D341Med (cell line): ENCODE data around the gene NLGN1.
"Not testable (repeated sequence)": the region's sequence is repeated elsewhere in the genome, so short reads cannot be mapped to it uniquely, and the experiment has no call there.

Source experiments
- DNase-seq: peaks from one replicate; pipeline ENCODE4 v3.0.0; 2012; ENCODE audit warnings: low spot score

Gene NLGN1

DNA sequence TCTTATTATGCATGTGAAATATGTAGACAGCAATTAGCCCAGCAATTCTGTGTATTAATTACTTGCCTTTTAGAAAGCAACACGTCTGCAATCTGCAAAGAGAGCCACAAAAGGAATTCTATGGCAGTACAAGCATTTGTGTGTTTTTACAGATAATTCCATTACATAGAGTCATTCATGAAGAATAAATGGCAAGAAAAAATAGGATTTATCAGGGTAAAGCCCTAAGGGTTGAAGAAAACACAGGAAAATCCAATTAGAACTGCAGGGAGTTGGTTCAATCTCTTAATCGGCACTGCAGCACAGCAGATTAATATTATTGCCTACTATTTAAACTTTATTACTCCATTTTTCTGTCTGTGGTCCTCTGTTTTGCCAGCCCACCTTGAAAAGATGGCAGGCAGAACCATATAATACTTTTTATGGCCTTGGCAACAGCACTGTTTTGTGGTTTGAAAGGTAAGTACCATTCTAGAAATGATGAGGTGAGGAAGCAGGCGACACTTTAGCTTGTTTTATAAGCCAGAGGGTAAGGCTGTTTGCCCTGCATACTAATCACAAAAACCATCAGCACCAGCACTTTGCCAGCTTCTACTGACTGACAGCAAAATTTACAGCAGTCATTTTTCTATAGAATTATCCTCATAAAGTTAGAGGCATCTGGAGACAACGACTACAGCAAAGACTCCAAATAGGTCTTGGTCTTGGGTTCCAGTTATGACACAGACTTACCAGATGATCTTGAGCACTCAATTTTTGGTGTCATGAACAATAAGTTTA, 823.4 kb downstream of the NLGN1 start:
- no peak for DNase-seq

DNA sequence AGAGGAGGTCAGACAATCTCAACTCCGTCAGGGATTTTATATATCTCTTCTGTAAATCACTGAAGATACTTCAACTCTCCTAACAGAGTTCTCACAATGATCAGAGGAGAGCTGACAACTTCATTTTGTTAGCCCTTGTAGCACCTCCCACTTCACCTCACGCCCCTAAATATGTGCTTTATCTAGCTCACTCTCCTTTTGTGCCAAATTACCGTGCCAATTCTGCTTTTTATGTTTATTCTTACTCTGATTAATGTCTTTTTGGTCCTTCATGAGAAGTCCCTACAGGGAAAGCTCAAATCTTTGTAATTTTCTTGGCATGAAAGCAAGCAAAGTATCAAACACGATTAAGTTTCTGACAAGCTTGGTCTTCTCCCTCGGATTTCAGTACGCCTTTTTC, 825.5 kb downstream of the NLGN1 start:
- no peak for DNase-seq

DNA sequence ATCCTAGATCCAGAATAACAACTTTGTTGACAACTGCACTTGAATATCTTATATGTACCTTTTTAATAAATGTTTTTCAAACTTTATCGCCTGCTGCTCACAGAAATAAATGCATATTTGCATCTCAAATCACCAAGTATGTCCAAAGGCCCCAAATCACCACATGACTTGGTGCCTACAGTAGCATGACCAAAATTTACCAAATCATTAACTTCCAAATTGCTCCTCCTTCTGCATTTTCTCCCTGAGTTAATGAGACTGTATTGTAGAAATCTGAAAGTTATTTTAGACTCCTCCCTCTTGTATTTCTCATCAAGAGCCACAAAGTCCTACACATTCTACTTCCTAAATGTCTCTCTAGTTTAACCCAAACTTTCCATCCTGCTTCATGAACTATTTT, 826.1 kb downstream of the NLGN1 start:
- DNase-seq = no peak

DNA sequence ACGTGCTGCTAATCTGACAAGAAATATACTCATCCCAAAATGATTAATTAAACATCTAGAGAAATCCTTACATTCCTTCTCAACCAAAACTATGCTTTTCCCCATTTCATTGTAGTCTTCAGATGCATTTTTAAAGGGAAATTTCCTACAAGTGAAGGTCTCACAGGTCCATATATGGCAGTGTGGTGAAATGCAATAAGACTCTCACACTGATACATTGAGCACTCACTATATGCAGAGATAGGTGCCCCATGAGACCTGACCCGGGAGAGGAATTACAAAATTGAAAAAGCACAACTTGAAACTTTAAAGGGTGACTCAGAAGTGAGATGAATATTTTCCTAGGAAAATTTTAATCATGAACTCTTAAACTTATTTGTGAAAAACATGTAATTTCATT, 832.4 kb downstream of the NLGN1 start:
- DNase-seq = no peak

DNA sequence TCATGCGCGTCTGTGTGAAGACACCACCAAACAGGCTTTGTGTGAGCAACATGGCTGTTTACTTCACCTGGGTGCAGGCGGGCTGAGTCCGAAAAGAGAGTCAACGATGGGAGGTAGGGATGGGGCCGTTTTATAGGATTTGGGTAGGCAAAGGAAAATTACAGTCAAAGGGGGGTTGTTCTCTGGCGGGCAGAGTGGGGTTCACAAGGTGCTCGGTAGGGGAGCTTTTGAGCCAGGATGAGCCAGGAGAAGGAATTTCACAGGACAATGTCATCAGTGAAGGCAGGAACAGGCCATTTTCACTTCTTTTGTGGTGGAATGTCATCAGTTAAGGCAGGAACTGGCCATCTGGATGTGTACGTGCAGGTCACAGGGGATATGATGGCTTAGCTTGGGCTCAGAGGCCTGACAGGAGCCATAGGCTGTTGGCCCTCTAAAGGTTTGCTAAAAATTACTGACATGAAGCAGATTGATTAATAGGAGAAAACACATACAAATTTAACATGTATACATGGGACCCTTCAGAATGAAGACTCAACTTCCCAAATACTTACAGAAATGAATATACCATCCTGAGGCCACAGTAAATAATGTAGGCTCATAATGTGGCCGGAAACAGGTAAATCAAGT, 834.6 kb downstream of the NLGN1 start:
- DNase-seq = not testable (repeated sequence)

DNA sequence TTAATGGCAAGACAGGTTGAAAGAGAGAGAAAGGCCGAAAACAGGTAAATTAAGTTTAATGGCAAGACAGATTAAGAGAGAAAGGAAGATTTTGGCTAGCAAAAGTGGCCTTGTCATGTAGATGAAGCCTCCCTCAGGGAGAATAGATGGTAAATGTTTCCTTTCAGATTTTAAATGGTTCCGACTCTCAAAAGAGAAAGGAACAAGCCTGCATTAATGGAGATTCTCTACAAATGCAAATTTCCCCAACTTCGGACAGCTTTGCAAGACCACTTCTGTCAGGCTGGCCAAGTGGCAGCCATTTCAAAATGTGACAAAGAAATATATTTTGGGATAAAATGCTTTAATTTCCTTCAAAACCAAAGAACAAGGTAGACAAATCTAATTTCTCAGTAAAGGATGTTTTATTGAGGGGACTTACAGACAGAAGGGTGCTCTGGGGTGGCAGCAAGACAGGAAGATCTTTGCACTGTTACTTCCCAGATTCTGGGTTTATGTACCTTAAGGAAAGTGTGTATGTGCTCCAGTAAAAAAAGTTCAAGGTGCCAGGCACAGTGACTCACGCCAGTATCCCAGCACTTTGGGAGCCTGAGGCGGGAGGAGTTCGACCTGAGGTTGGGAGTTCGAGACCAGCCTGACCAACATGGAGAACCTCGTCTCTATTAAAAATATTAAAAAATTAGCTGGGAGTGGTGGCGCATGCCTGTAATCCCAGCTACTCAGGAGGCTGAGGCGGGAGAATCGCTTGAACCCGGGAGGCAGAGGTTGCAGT, 835.3 kb downstream of the NLGN1 start:
- DNase-seq = no peak

DNA sequence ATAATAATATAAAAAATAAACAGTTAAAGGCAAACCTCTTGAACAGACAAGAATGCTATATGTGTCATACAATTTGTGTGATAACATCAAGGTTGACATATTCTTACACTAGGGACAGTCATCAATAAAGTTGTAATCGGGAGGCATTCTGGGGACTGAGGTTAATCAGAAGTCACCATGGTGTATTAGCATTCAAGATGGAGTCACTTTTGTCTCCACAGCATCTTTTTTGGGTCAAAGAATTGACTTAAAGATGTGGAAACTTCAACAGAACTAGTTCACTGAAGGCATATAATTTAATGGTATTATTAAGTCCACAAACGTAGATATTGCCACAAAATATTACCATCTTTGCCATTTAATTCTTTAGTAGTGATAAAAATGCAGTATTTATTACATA, 836.0 kb downstream of the NLGN1 start:
- no peak for DNase-seq

DNA sequence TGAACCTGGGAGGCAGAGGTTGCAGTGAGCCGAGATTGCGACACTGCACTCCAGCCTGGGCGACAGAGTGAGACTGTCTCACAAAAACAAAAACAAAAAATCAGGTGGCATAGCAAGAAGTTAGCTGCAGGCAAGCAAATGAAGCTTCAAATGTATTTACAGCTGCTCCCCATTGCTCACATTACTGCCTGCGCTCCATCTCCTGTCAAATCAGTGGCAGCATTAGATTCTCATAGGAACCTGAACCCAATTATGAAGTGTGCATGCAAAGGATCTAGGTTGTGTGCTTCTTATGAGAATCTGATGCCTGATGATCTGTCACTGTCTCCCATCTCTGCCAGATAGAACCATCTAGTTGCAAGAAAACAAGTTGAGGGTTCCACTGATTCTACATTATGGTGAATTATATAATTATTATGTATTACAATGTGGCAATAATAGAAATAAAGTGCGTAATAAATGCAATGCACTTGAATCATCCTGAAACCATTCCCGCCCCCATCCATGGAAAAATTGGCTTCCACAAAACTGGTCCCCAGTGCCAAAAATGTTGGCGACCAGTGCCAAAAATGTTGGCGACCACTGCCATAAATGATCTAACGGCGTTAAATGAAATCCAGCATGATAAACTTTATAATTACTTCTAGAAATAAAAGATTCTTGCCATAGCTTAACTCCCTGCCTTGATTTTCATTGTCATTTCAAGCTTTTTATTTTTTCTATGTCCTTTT, 844.9 kb downstream of the NLGN1 start:
- no peak for DNase-seq

DNA sequence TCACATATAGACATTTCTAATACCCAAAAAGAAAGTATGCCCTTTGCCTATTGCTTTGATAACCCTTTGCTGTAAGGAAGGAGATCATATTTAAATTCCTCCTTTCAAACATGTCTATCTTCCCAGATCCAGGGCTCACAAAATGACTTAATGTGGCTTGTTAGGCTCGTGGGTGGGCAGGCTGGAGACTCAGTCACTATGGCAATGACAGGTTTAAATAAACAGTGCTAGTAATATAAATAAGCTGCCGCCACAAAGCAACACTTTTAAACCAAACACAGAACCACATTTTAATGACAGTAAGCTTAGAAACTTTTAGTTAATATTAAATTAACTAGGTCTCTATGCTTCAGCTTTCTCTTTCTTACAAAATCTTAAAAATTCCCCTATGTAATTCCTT, 845.6 kb downstream of the NLGN1 start:
- no peak for DNase-seq

DNA sequence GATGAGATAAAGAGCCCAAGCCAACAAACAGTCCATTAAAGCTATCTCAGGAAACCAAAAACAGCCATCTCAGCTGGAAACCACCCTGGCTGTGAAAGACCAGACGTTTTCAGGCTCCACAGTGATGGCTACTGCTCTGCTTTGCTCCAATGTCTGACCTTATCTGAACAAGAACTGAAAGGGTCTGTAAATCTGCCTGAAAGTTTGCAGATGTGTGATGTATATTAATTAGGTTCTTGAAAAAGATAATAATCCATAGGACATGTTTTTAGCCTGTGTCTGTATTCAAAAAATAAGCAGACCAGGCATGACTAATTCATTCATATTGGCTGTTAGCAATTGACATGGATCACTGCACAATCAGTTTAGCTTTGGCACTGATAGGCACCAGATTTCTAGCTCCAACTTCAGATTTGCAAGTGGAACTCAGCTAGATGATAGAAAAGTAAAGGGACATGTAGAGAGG, 850.2 kb downstream of the NLGN1 start:
- no peak for DNase-seq

DNA sequence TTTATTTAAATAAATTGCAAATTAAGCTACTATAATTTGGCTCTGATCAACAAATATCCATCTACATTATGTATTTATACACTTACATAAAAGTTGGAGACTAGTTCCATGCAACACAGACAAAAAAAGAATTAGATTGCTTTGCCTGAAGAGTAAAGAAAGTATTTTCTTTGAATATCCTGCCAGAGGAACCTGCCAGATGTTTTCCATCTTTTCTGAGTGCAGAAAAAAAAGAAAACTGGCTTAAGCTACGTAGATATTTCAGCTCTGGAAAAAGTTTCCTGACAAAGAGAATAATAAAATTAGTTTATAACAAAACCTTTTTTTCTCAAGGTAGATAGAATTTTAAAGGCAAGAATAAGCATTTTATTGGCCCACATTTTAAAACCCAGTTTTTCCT, 854.1 kb downstream of the NLGN1 start:
- no peak for DNase-seq

DNA sequence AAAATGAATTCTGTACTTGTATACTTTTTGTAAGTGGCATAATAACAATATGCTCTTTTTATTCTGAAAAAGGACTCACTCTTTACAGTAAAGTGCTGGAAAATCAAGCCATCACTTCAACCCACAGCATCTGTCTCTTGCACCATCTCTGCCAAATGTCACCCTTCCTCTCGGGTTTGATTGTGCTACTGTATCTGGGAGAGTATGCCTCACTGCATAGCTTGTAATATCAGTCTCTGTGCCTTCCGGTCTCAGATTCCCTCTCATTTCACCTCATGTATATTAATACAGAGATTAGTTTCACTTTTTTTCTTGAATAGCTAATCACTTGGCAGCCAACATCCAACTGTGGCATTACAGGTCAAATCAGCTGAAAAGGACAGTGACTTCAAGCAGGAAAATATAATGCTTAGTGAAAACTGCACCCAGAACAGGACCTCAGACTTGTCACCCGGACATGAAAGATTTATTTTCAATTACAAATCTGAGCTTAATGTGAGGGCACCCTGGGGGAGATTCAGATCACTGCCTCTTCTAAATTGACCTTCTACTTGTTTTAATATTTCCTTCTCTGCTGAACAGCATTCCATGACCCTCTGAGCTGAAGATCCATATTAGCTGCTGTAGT, 855.8 kb downstream of the NLGN1 start:
- no peak for DNase-seq

DNA sequence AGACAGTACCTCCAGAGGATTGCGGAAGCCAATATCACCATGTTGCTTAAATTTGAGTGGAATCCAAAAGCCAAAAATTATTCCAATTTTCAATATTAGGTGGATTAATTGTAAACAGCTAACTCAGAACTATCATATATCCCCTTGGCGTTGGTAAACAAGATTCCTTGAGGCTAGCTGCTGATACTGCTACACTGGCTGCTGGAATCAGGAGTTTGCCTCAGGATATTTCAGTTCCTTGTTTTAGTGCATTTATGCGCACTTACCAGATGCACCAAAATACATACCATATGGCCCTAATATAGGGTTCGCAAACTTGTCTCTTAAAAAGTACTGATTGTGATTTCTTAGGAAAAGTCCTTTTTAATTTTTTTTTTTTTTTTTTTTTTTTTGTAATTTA, 856.4 kb downstream of the NLGN1 start:
- no peak for DNase-seq

DNA sequence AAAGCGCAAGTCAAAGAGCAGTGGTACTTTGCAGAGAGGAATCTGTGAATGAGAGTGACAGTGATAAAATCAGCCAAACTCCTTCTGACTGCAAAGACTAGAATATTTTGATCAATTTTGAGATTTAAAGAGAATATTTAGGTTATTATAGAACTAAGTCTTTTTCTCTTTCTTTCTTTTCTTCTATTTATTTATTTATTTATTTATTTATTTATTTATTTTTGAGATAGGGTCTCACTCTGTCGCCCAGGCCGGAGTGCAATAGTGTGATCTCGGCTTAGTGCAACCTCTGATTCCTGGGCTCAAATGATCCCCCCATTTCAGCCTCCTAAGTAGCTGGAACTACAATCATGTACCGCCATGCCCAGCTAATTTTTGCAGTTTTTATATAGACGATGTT, 857.9 kb downstream of the NLGN1 start:
- no peak for DNase-seq

DNA sequence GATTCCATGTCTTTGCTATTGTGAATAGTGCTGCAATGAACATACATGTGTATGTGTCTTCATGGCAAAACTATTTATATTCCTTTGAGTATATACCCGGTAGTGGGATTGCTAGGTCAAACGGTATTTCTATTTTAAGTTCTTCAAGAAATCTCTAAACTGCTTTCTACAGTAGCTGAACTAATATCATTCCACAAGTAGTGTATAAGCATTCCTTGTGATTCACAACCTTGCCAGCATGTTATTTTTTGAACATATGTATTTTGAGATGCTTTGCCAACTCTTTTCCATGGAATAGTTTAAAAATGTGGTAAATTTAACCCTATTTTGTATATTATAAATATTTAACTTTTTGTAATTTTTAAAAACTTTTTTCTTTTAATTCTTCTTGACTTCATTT, 868.9 kb downstream of the NLGN1 start:
- DNase-seq = no peak

DNA sequence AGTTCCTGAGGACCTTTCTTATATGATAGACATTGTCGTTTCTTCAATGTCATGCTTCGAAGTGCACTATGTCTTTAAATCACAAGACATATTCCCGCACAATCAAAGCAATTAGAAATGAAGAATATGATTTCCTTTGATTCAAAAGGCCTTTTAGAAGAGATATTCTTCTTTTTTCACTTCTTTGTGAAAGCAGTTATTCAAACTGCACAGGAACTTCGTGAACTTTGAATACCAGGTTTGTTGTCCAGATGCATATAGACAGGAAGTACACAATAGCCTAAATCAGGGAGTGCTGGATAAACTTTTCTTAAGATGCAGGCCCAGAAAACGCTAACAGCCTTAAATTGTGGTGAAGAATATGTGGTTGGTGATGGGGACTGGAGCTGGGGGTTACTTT, 870.5 kb downstream of the NLGN1 start:
- DNase-seq = no peak

DNA sequence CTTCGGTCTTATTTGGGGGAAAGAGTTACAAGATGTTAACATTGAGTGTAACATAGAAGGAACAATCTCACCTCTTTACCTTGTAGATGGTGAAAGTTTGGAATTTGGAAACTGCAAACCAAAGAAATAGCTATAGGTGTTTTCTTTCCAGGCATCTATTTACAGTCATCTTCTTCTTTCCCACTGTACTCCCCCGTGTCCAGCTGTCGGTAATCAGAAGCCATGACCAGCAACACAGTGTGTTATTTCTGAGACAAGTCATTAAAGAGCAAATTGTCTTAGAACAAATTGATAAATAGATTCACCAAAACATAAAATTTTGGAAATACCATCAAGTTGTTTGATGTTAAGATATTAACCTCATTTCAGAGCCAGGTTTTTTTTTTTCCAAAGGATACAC, 871.0 kb downstream of the NLGN1 start:
- no peak for DNase-seq

DNA sequence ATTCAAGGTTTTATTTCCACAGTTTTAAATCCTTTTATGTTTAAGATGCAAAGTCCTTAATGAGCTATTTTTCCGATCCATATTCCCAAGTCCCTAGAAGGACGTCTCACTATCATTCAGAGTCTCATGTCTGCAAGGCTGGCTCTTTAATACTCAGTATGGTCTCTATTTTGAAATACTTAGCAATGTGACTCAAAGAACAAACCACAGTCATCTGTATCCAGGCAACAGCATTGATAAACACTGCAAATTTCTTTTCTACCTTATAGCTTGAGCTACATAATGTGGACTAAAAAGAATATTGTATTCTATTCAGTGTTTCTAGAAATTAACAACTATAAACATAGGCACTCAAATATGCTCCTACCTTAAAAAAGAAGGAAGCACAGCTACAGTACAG, 873.3 kb downstream of the NLGN1 start:
- DNase-seq = no peak

DNA sequence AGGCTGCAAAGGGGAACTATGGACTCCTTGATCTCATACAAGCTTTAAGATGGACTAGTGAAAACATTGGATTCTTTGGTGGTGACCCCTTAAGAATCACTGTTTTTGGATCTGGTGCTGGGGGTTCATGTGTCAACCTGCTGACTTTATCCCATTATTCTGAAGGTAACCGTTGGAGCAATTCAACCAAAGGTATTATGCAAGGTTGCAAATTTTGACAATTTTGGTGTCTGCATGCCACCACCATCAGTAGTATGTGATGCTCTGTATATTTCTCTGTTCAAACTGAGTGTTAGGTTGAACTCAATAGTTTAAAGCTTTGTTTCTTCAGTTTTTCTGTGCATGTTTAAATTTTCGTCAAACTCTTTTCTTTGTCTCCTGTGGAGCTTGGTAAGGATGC, 877.8 kb downstream of the NLGN1 start:
- no peak for DNase-seq

DNA sequence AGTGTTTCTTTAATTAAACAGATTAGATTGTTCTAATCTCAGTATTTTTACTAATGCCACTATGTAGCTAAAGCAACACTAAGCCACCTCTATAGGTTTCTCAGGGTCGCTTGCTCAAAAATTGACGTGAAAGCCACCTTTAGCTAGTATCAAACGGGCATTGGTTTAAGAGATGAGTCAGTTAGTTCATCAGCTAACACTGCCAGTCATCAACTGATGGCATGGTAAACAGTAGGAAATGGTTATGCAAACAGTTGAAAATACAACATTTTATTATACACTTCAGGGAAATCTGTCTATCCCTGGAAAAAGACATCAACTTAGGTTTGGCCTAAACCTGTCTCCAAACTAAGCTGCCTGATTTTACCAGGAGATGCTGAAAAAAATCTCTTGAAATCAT, 879.3 kb downstream of the NLGN1 start:
- DNase-seq = no peak

DNA sequence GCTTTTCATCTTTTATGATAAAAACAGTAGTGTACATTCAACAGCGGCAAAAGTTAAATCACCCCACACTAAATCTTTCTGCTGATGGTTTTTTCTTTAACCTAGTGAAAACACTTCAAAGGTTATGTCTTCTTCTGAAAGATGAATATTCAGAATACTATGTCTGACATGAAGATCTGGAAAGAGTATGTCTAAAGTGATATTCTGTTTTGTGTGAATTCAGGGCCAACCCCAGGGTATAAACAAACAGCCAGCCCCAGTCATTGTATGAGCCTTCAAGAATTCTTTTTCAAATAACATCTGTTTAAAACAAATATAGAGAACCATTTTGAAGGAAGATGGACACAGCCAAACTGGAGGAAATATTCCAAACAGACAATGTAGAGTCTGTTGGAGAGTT, 880.5 kb downstream of the NLGN1 start:
- no peak for DNase-seq

DNA sequence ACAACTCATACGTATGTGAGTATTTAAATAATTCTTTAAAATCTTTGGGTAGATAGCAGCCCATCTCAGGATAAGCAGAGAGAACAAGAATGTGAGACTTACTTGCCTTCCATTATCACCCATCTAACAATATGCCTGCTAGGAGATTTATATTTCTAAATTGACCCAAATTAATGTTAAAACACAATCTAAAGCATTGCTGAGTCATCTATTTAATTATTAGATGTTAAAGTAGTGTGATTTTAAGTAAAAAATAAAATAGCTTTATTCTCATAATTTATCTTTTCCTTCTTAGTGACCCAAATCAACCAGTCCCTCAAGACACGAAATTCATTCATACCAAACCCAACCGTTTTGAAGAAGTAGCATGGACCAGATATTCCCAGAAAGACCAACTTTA, 882.6 kb downstream of the NLGN1 start:
- no peak for DNase-seq
